ENCODE results near the gene THAP9.

Gene THAP9

GRCh38 chr4:82939414-82939813, 38.9 kb downstream of the THAP9 start:
- TF ChIP-seq CTCF (IDR thresholded peaks at IDR 0.05; ENCODE audit: extremely low read depth, missing control alignments): no peak
- DNase-seq (ENCODE audit: low spot score): no peak

GRCh38 chr4:82947498-82947897, 47.0 kb downstream of the THAP9 start:
- TF ChIP-seq CTCF (IDR thresholded peaks at IDR 0.05; ENCODE audit: extremely low read depth, missing control alignments): no peak
- peak; percentile 11 for DNase-seq (ENCODE audit: low spot score)

- DNase-seq (ENCODE audit: low spot score): no peak
- no peak for TF ChIP-seq CTCF (IDR thresholded peaks at IDR 0.05; ENCODE audit: extremely low read depth, missing control alignments)
Measured at GRCh38 chr4:82948647-82949204, 48.2 kb downstream of the THAP9 start.

GRCh38 chr4:82951196-82951595, 50.7 kb downstream of the THAP9 start:
- TF ChIP-seq CTCF (IDR thresholded peaks at IDR 0.05; ENCODE audit: extremely low read depth, missing control alignments): no peak
- DNase-seq (ENCODE audit: low spot score): no peak

- no peak for TF ChIP-seq CTCF (IDR thresholded peaks at IDR 0.05; ENCODE audit: extremely low read depth, missing control alignments)
- DNase-seq (ENCODE audit: low spot score): no peak
Measured at GRCh38 chr4:82954212-82954611, 53.7 kb downstream of the THAP9 start.

- peak; percentile 17 for DNase-seq (ENCODE audit: low spot score)
- TF ChIP-seq CTCF (IDR thresholded peaks at IDR 0.05; ENCODE audit: extremely low read depth, missing control alignments): no peak
Measured at GRCh38 chr4:82957045-82957444, 56.5 kb downstream of the THAP9 start.

- no peak for TF ChIP-seq CTCF (IDR thresholded peaks at IDR 0.05; ENCODE audit: extremely low read depth, missing control alignments)
- DNase-seq (ENCODE audit: low spot score): no peak
Measured at GRCh38 chr4:82965763-82966162, 65.2 kb downstream of the THAP9 start.
